ENCODE measurements around the gene HSP90AB1. TPM values are rescaled to one million over a fixed set of nuclear protein-coding genes. Genes with fewer than 3 reads are reported as not detected.

HSP90AB1 gene
- total RNA-seq, 4 donors from 2014 or later = 433 to 696 (median 601) TPM

DNA sequence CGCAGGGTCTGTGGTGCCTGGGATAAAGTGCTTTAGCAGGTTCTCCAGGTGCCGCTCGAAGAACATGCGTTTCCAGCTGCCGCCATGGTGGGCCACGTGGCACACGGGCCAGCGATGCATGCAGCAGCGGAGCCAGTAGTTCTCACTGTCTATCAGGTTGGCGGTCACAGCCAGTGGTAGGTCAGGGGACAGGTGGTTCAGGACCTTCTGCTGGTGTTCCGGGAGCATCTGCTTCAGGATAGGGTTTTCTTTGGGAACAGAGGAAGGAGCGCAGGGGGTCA is 39.3 kb downstream of the HSP90AB1 start:
- Histone ChIP-seq H3K9me3 (no peaks in the 10 kb centered on the region), H3K27ac (no peak overlapping the region), H3K27me3 (peaks cover 0 to 79% (median 0%) of the 10 kb centered on the region in 4 donors), H3K4me3 (no peak overlapping the region), H3K4me1 (no peaks in the 10 kb centered on the region), H3K36me3 (no peaks in the 10 kb centered on the region)
- TF ChIP-seq, protein P1, sequence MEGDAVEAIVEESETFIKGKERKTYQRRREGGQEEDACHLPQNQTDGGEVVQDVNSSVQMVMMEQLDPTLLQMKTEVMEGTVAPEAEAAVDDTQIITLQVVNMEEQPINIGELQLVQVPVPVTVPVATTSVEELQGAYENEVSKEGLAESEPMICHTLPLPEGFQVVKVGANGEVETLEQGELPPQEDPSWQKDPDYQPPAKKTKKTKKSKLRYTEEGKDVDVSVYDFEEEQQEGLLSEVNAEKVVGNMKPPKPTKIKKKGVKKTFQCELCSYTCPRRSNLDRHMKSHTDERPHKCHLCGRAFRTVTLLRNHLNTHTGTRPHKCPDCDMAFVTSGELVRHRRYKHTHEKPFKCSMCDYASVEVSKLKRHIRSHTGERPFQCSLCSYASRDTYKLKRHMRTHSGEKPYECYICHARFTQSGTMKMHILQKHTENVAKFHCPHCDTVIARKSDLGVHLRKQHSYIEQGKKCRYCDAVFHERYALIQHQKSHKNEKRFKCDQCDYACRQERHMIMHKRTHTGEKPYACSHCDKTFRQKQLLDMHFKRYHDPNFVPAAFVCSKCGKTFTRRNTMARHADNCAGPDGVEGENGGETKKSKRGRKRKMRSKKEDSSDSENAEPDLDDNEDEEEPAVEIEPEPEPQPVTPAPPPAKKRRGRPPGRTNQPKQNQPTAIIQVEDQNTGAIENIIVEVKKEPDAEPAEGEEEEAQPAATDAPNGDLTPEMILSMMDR (IDR thresholded peaks at IDR 0.05) = no peak
- TF ChIP-seq POLR2A (IDR thresholded peaks at IDR 0.05) = no peak
- no peak for DNase-seq
- 95 to 100% methylated on average over 1 to 6 of the region's 12 CpGs for WGBS, 2 donors
- intact Hi-C loops (cut with DNase I) = no loop called here

DNA sequence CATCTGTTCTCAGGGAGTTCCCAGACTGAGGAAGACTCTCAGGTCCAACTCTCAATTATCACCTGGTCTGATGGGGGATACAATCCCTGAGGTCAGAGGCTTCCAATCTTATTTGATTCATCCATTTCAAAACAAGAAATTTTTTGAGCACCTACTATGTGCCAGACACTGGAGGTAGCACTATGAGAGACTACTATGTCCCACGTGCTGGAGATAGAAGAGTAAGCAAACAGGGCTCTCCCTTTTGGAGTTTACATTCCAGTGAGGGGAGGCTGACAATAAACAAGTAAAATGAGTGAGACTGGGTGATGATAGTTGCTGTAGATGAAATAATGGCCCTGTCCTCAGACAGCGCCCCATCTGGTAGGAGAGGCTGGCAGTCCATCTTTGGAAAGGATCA is 39.8 kb downstream of the HSP90AB1 start:
- peaks cover 0 to 84% (median 0%) of the 10 kb centered on the region in 4 donors for H3K27me3 ChIP-seq
- no peak overlapping the region for H3K4me3 ChIP-seq
- no peak overlapping the region for H3K27ac ChIP-seq
- no peak for DNase-seq
- intact Hi-C loops (cut with DNase I) = no loop called here
- H3K36me3 ChIP-seq = no peaks in the 10 kb centered on the region
- no peaks in the 10 kb centered on the region for H3K9me3 ChIP-seq
- WGBS, 2 donors = 49 to 50% methylated on average over 2 of the region's 2 CpGs
- no peaks in the 10 kb centered on the region for H3K4me1 ChIP-seq
- TF ChIP-seq, protein P1 (IDR thresholded peaks at IDR 0.05) = no peak
- no peak for TF ChIP-seq POLR2A (IDR thresholded peaks at IDR 0.05)

DNA sequence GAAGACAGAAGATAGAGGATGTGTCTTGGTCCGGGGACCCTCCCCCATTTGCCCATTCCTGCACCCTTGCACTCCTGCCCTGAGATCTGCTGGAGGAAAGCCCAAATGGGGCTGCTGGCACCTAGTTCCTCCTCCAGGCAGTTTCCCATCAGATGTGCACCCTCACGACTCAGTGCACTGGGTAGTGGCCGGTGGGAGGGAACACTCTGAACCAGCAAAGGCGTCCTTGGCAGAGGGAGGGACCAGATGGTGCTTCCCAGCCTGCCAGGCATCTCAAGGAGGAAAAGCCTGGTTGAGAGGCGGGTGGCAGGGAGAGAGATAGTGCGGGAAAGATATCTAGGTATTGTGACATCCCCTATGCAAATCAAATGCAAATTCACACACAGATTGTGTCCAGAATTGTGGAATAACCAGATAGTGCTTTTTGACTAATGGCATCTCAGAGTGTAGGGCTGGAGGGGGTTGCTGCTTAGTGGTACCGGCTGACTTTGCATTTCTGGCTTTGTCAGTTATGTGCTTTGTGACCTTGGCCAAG is 42.9 kb downstream of the HSP90AB1 start:
- Histone ChIP-seq H3K27me3 (peaks cover 0 to 98% (median under 1%) of the 10 kb centered on the region in 4 donors), H3K27ac (no peak overlapping the region), H3K4me1 (no peaks in the 10 kb centered on the region), H3K36me3 (no peaks in the 10 kb centered on the region), H3K9me3 (no peaks in the 10 kb centered on the region), H3K4me3 (no peak overlapping the region)
- TF ChIP-seq, protein P1 (IDR thresholded peaks at IDR 0.05) = no peak
- TF ChIP-seq POLR2A (IDR thresholded peaks at IDR 0.05) = no peak
- DNase-seq = no peak
- intact Hi-C loops (cut with DNase I) = no loop called here
- 42 to 58% methylated on average over 4 to 5 of the region's 7 CpGs for WGBS, 2 donors

DNA sequence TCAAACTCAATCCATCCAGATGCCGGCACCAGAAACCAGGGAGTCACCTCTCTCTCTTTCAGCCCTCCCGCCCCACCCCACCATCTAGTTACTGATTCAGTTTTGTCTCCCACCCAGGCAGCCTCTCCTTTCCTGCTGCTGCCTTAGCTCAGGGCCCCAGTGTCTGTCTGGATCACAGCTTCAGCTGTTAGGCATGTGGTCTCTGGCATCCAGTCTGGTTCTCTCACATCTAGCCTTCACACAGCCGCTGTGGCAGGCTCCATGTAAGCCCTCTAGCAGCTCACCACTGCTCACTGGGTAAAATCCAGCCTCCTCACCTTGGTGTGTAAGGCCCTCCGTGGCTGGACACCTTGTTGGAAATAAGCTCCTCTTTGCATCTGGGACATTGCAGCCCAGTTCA is 44.9 kb downstream of the HSP90AB1 start:
- Histone ChIP-seq H3K4me3 (no peak overlapping the region), H3K27me3 (peaks cover 0 to 98% (median 3%) of the 10 kb centered on the region in 4 donors), H3K36me3 (no peaks in the 10 kb centered on the region), H3K4me1 (peaks cover under 1% of the 10 kb centered on the region in 3 donors), H3K27ac (no peak overlapping the region), H3K9me3 (no peaks in the 10 kb centered on the region)
- WGBS, 2 donors = 70 to 77% methylated on average over 3 to 4 of the region's 4 CpGs
- intact Hi-C loops (cut with DNase I) = no loop called here
- no peak for DNase-seq
- TF ChIP-seq, protein P1 (IDR thresholded peaks at IDR 0.05) = no peak
- TF ChIP-seq POLR2A (IDR thresholded peaks at IDR 0.05) = no peak

DNA sequence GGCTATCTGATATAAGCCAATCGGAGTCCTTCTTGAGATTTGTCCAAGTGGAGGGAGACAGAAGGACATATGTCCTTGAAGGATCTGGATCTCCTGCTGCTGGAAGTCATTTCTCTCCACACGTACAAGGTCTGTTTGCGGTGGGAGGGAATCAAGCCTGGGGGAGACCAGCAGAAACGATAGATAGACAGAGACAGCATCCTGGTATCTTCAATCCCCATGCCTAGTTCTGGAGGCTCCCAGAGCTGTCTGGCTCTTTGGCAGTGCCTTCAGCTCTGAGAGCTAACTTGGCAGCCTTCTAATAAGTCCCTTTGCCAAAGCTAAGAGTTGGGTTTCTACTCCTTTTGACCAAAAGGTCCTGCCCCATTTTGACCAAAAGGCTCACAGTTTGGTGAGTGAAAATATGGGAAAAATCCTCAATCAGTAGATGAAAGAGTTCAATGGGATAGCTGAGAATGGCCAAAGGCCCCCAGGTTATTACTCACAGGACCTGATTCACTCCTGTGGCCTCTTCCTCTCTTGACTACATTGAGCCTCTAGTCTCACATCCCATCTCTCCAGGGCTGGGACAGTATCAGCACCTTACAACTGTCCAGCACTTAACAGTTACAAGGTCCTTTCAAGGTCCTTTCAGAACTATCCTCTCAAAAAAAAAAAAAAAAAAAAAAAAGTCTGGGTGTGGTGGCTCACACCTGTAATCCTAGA is 45.9 kb downstream of the HSP90AB1 start:
- DNase-seq = no peak
- no peak for TF ChIP-seq POLR2A (IDR thresholded peaks at IDR 0.05)
- TF ChIP-seq, protein P1 (IDR thresholded peaks at IDR 0.05) = no peak
- Histone ChIP-seq H3K9me3 (no peaks in the 10 kb centered on the region), H3K36me3 (no peaks in the 10 kb centered on the region), H3K27ac (no peak overlapping the region), H3K4me3 (no peak overlapping the region), H3K4me1 (peaks cover 7 to 10% (median 9%) of the 10 kb centered on the region in 3 donors), H3K27me3 (peaks cover 0 to 98% (median 6%) of the 10 kb centered on the region in 4 donors)
- intact Hi-C loops (cut with DNase I) = no loop called here
- WGBS, 2 donors = 71 to 74% methylated on average over 2 to 4 of the region's 4 CpGs
